ENCODE measurements around the gene PRSS50.
"Not testable (repeated sequence)": the region's sequence is repeated elsewhere in the genome, so short reads cannot be mapped to it uniquely, and the experiment has no call there.

Gene PRSS50

DNA sequence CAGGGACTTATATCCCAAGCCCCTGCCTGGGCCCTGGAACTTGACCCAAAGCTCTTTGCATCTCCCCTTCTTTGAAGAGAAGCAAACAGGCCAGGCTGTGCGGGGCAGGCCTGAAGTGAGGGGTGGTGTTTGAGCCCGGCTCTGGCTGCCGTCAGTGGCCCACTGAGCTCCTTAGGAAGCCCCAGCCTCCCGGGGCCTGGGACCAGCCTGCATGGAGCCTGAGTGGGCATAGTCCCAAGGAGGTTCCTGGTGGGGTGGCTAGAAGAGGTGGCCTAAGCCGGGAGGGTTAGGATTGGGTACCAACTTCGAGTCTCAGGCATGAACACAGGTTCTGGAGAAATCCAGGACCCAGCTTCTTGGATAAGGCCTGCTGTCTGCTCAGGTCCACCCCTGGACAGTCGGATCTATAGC lies 10.1 kb downstream of the PRSS50 start:
- TF ChIP-seq ZNF8 (CRISPR knock-in tag; IDR thresholded peaks at IDR 0.05) (no peak), ESRRG (CRISPR knock-in tag; IDR thresholded peaks at IDR 0.05) (no peak), CSDC2 (CRISPR knock-in tag; IDR thresholded peaks at IDR 0.05) (no peak), GLIS3 (CRISPR knock-in tag; IDR thresholded peaks at IDR 0.05) (no peak), ISL1 (CRISPR knock-in tag; IDR thresholded peaks at IDR 0.05) (no peak), ARNTL (CRISPR knock-in tag; IDR thresholded peaks at IDR 0.05; ENCODE audit: borderline replicate concordance, low read depth) (no peak), SNAI2 (CRISPR knock-in tag; IDR thresholded peaks at IDR 0.05) (no peak), OSR1 (CRISPR knock-in tag; IDR thresholded peaks at IDR 0.05) (no peak), BACH2 (CRISPR knock-in tag; IDR thresholded peaks at IDR 0.05; ENCODE audit: borderline replicate concordance) (no peak), ZNF70 (CRISPR knock-in tag; IDR thresholded peaks at IDR 0.05) (no peak), PPARA (CRISPR knock-in tag; IDR thresholded peaks at IDR 0.05; ENCODE audit: borderline replicate concordance) (no peak)
- TF ChIP-seq, protein P1, sequence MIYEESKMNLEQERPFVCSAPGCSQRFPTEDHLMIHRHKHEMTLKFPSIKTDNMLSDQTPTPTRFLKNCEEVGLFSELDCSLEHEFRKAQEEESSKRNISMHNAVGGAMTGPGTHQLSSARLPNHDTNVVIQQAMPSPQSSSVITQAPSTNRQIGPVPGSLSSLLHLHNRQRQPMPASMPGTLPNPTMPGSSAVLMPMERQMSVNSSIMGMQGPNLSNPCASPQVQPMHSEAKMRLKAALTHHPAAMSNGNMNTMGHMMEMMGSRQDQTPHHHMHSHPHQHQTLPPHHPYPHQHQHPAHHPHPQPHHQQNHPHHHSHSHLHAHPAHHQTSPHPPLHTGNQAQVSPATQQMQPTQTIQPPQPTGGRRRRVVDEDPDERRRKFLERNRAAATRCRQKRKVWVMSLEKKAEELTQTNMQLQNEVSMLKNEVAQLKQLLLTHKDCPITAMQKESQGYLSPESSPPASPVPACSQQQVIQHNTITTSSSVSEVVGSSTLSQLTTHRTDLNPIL (CRISPR knock-in tag; IDR thresholded peaks at IDR 0.05; ENCODE audit: low read depth): no peak
- TF ChIP-seq, protein P2, sequence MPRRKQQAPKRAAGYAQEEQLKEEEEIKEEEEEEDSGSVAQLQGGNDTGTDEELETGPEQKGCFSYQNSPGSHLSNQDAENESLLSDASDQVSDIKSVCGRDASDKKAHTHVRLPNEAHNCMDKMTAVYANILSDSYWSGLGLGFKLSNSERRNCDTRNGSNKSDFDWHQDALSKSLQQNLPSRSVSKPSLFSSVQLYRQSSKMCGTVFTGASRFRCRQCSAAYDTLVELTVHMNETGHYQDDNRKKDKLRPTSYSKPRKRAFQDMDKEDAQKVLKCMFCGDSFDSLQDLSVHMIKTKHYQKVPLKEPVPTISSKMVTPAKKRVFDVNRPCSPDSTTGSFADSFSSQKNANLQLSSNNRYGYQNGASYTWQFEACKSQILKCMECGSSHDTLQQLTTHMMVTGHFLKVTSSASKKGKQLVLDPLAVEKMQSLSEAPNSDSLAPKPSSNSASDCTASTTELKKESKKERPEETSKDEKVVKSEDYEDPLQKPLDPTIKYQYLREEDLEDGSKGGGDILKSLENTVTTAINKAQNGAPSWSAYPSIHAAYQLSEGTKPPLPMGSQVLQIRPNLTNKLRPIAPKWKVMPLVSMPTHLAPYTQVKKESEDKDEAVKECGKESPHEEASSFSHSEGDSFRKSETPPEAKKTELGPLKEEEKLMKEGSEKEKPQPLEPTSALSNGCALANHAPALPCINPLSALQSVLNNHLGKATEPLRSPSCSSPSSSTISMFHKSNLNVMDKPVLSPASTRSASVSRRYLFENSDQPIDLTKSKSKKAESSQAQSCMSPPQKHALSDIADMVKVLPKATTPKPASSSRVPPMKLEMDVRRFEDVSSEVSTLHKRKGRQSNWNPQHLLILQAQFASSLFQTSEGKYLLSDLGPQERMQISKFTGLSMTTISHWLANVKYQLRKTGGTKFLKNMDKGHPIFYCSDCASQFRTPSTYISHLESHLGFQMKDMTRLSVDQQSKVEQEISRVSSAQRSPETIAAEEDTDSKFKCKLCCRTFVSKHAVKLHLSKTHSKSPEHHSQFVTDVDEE (CRISPR knock-in tag; IDR thresholded peaks at IDR 0.05): no peak
- no peak for ATAC-seq

DNA sequence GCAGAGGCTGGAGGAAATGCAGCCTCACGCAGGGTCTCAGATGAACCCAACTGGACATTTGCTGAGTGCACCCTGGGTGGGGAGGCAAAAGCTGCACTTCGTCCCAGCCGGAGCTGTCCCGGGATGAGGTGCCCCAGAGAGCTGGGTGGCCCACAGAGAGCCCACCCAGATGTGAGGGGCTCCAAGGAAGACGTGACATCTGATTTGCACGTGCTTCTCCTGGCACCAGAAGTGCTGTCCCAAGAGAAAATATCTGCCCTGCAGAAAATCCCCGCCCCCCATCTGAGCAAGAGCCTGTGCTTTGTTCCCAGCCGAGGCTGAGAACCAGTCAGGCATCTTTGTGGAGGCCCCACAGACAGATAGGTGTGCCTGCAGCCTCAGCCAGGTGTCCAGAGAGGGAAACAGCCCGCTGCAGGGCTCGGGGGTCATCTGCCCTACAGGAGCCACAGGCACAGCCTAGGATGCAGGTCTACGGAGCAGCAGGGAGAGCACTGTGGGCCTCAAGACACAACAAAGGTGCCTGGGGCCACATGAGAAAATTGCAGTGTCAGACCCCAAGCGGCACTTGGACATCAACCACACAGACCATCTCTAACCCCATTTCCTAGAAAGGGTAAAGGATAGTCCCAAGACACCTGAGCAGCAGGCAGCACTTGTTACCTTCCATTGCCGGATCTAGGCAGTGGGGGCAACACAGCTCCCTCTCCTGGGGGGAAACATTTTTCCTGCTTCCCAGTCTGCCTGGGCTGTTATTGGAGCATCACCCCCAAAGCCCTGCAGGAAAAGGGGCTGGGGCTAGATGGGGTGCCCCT lies 10.7 kb downstream of the PRSS50 start:
- ATAC-seq: no peak
- TF ChIP-seq ARNTL (CRISPR knock-in tag; IDR thresholded peaks at IDR 0.05; ENCODE audit: borderline replicate concordance, low read depth): no peak
- TF ChIP-seq ZNF565 (CRISPR knock-in tag; conservative IDR thresholded peaks at IDR 0.05; ENCODE audit: low read depth): no peak
- no peak for TF ChIP-seq TOX (CRISPR knock-in tag; IDR thresholded peaks at IDR 0.05; ENCODE audit: borderline replicate concordance)
- no peak for TF ChIP-seq CSDC2 (CRISPR knock-in tag; IDR thresholded peaks at IDR 0.05)

DNA sequence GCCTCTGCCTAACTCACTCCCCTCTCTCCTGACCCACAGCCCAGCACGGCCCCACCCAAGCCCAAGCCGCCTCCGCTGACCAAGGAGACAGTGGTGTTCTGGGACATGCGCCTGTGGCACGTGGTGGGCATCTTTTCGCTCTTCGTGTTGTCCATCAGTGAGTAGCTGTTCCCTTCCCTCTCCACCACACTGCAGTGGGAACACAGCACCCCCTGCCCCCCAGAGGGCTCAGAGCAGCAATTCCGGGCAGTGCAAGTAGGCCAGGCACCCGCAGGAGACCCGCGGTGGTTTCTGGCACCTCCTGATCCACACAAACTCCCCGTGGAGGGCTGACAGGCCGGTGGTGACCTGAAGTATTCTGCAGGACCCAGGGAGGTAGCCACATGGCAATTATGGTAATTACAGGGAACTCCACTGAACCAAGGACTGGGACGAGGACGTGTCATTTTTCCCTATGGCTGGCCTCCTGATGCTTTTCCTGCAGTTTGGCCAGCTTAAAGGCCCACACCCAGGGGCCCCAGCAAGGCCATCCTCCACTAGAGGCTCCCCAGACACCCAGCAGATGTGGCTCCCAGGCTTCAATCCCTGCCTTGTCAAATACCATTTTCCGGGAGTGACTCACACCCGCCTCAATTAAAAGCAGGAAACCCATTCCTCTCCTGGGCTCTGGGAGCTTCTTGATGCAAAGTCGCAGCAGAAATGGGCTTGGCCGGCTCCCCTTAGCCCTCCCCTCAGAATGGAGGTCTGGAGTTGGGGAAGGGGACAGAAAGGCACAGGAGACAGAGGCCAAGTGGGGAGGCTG lies 11.7 kb downstream of the PRSS50 start:
- TF ChIP-seq ZFP3 (CRISPR knock-in tag; IDR thresholded peaks at IDR 0.05) (no peak), GLIS3 (CRISPR knock-in tag; IDR thresholded peaks at IDR 0.05) (no peak)
- peak; percentile 8; the same call in 1 of the 3 replicates for ATAC-seq

DNA sequence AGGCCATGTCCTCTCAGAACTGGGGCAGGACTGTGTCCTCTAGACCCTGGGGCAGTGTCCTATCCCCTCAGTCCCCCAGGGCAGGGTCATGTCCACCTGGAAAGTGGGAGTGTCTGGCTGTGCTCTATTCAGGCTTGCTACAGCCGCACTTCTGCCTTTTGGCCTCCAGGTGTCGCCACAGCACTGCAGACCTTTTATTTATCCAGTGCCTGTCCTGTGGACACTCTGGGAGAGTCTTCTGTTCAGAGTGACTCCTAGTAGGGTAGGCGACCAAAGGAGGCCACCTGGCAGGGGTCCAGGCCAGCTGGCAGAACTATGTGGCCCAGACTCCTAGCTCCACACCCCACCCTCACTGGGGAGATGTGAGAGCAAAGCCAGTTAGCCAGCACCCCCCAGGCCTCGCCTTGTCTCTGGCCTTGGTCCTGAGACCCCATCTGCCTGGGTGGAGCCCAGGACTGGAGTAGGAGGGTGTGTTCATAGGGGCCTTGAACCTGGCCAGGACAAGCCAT lies 12.6 kb downstream of the PRSS50 start:
- ATAC-seq: peak; percentile 91
- TF ChIP-seq PPARA (CRISPR knock-in tag; IDR thresholded peaks at IDR 0.05; ENCODE audit: borderline replicate concordance) (no peak), ISL1 (CRISPR knock-in tag; IDR thresholded peaks at IDR 0.05) (no peak), ZFP3 (CRISPR knock-in tag; IDR thresholded peaks at IDR 0.05) (no peak)

DNA sequence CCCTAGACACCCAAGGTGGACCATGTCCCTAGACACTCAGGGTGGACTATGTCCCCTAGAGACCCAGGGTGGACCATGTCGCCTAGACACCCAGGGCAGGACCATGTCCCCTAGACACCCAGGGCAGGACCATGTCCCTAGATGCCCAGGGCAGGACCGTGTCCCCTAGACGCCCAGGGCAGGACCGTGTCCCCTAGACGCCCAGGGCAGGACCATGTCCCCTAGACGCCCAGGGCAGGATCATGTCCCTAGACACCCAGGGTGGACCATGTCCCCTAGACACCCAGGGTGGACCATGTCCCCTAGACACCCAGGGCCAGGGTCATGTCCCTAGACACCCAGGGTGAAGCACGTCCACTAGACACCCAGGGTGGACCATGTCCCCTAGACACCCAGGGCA lies 13.3 kb downstream of the PRSS50 start:
- ATAC-seq: not testable (repeated sequence)

DNA sequence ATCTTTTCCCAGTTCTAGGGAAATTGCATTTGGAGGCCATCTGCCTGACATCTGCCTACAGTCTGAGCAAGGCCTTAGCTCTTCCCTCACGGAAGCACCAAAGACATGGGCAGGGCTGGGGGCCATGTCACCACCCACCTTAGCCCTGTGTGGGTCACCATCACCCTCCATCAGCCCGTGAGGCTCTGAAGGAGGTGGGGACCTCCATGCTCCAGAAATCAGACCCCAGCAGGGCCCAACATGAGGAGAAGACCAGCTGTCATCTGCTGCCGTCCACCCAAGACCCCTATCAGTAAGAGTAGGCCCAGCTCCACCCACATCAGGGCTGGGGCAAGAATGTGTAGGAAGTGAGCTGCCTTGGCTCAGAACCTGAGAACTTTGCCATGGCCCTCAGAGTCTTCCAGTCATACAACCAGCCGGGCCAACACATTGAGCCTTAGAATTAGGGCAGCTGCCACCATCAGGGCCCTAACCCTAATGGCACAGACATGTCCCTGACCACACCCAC lies 14.6 kb downstream of the PRSS50 start:
- ATAC-seq: no peak
- TF ChIP-seq ZNF8 (CRISPR knock-in tag; IDR thresholded peaks at IDR 0.05) (no peak), ZNF565 (CRISPR knock-in tag; conservative IDR thresholded peaks at IDR 0.05; ENCODE audit: low read depth) (no peak), ZFP30 (CRISPR knock-in tag; IDR thresholded peaks at IDR 0.05) (no peak), SNAI2 (CRISPR knock-in tag; IDR thresholded peaks at IDR 0.05) (no peak), ESRRG (CRISPR knock-in tag; IDR thresholded peaks at IDR 0.05) (no peak), OSR1 (CRISPR knock-in tag; IDR thresholded peaks at IDR 0.05) (no peak), CSDC2 (CRISPR knock-in tag; IDR thresholded peaks at IDR 0.05) (no peak), PPARA (CRISPR knock-in tag; IDR thresholded peaks at IDR 0.05; ENCODE audit: borderline replicate concordance) (no peak), ZNF70 (CRISPR knock-in tag; IDR thresholded peaks at IDR 0.05) (no peak), TCF4 (CRISPR knock-in tag; IDR thresholded peaks at IDR 0.05; ENCODE audit: borderline replicate concordance) (no peak)
- TF ChIP-seq, protein P2 (CRISPR knock-in tag; IDR thresholded peaks at IDR 0.05): no peak
- TF ChIP-seq, protein P1 (CRISPR knock-in tag; IDR thresholded peaks at IDR 0.05; ENCODE audit: low read depth): no peak
- TF ChIP-seq, protein P3, sequence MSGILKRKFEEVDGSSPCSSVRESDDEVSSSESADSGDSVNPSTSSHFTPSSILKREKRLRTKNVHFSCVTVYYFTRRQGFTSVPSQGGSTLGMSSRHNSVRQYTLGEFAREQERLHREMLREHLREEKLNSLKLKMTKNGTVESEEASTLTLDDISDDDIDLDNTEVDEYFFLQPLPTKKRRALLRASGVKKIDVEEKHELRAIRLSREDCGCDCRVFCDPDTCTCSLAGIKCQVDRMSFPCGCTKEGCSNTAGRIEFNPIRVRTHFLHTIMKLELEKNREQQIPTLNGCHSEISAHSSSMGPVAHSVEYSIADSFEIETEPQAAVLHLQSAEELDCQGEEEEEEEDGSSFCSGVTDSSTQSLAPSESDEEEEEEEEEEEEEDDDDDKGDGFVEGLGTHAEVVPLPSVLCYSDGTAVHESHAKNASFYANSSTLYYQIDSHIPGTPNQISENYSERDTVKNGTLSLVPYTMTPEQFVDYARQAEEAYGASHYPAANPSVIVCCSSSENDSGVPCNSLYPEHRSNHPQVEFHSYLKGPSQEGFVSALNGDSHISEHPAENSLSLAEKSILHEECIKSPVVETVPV (CRISPR knock-in tag; IDR thresholded peaks at IDR 0.05): no peak
